ENCODE results near the gene STX5. TPM values are rescaled to one million over a fixed set of nuclear protein-coding genes. Genes with fewer than 3 reads are reported as not detected.

Gene STX5
- total and polyA plus RNA-seq, 10 of the 15 experiments (the other 5 are each of a cell fraction or from before 2014, with no cell fraction given), result 3.8 to 35.4 (median 27.4) TPM

- ATAC-seq (no peak), FAIRE-seq (no peak), DNase-seq (ENCODE audit: low read depth, low spot score) (no peak)
- SMC1A ChIA-PET (ENCODE audit: uncharacterized antibody, unreplicated experiment), result no interaction called here
- RAD21 ChIA-PET (ENCODE audit: unreplicated experiment), result interaction anchor here (0.6 kb wide), 1 partner anchor 179 kb away, joined by 3 read pairs; no protein-coding TSS in a partner anchor
- intact Hi-C loops (cut with micrococcal nuclease; ENCODE audit: unreplicated experiment), result no loop called here
- H3K4me2 ChIP-seq (ENCODE audit: control insufficient read depth, insufficient read depth), result no peak overlapping the region
- no TSS peak for BruUV-seq (replicated peaks)
- peaks cover 9 to 14% of the 10 kb centered on the region in 2 experiments for H3K36me3 ChIP-seq (ENCODE audit: control insufficient read depth in 2 of 2, insufficient read depth in 2 of 2, low read length in 1 of 2)
- CTCF ChIA-PET, result interaction anchor here (0.7 to 1.7 kb wide), 2 partner anchors 14 to 61 kb away, joined by 3 to 4 read pairs; no protein-coding TSS in a partner anchor
- POLR2A ChIA-PET, result interaction anchor here (0.9 to 1.5 kb wide), 3 partner anchors 9 to 227 kb away, joined by 3 to 8 read pairs (median 3); no protein-coding TSS in a partner anchor
- no peak overlapping the region for H2AFZ ChIP-seq (ENCODE audit: control insufficient read depth, low read depth, low read length)
- H3K9ac ChIP-seq (ENCODE audit: control insufficient read depth, insufficient read depth, low read length), result no peak overlapping the region
- 36% methylated on average over 1 of the region's 1 CpG for WGBS (ENCODE audit: insufficient coverage, insufficient replicate concordance, low lambda C conversion rate, missing lambda C conversion rate)
- no peak overlapping the region for H3K4me3 ChIP-seq
- in situ Hi-C loops (cut with MboI), result no loop called here
- peaks cover 14% of the 10 kb centered on the region for H3K79me2 ChIP-seq (ENCODE audit: control insufficient read depth, insufficient read depth, low read length)
- no peaks in the 10 kb centered on the region for H4K20me1 ChIP-seq (ENCODE audit: control insufficient read depth, insufficient read depth)
- H3K9me3 ChIP-seq (replicated peaks; ENCODE audit: control insufficient read depth, insufficient read depth, low read length), result no peaks in the 10 kb centered on the region
- TF ChIP-seq NR2C2 (IDR thresholded peaks at IDR 0.05; ENCODE audit: borderline replicate concordance, control insufficient read depth, insufficient read length, low read depth) (no peak), MXI1 (IDR thresholded peaks at IDR 0.05; ENCODE audit: low read depth, low read length) (no peak), TAF1 (IDR thresholded peaks at IDR 0.05; ENCODE audit: borderline replicate concordance, low read depth, low read length) (no peak), WRNIP1 (IDR thresholded peaks at IDR 0.05; ENCODE audit: borderline replicate concordance, low read depth, low read length) (no peak), NFXL1 (IDR thresholded peaks at IDR 0.05; ENCODE audit: borderline replicate concordance) (no peak), STAT1 (conservative IDR thresholded peaks at IDR 0.05) (no peak), KLF5 (IDR thresholded peaks at IDR 0.05; ENCODE audit: partially characterized antibody) (no peak), RELA (IDR thresholded peaks at IDR 0.05; ENCODE audit: borderline replicate concordance, partially characterized antibody) (no peak), TCF7 (IDR thresholded peaks at IDR 0.05; ENCODE audit: borderline replicate concordance) (no peak), CHD1 (IDR thresholded peaks at IDR 0.05; ENCODE audit: low read depth, low read length) (no peak)
- no peaks in the 10 kb centered on the region for H3K27me3 ChIP-seq (replicated peaks in 1 of 2; ENCODE audit: control insufficient read depth in 2 of 2, insufficient read depth in 2 of 2, low read length in 1 of 2)
- H3K27ac ChIP-seq (ENCODE audit: control insufficient read depth, insufficient read depth), result no peak overlapping the region
- H3K4me1 ChIP-seq (ENCODE audit: control insufficient read depth, insufficient read depth, low read length), result peaks cover 14% of the 10 kb centered on the region
Observed at GRCh38 chr11:62847767-62848314, 16.0 kb upstream of the STX5 start.
